ENCODE data around the gene CD7.

The CD7 gene

DNA sequence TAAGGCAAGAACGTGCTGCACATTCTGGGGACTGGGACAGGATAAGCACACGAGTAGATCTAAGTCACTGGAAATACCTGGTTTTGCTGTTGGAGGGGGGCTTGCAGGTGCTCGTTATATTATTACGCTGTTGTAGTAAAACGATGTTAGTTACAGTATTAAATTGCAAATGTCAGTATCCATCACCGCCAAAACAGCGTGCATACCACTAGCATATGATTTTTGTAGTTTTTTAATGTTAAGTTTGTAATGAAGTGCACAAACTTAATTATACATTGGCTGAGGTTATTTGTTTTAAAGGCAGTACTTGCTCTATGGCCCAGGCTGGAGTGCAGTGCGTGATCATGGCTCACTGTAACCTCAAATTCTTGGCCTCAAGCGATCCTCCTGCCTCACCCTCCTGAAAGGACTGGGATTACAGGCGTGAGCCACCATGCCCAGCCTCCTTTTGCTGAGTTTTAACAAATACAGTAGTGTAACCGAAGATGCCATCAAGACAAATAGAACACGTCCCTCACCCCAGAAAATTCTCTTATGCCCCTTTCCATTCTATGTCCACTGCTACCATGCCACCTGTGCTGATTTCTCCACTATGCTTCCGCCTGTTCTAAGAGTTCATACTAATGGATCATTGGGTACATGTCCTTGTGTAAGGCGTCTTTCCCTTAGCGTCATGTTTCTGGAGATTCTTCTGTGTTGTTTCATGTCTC, 23.2 kb downstream of the CD7 start:
- in situ Hi-C loops (cut with HindIII; ENCODE audit: low sequenced_read_pairs): no loop called here
- no peak for DNase-seq (ENCODE audit: low read depth)
- TF ChIP-seq, protein P1, sequence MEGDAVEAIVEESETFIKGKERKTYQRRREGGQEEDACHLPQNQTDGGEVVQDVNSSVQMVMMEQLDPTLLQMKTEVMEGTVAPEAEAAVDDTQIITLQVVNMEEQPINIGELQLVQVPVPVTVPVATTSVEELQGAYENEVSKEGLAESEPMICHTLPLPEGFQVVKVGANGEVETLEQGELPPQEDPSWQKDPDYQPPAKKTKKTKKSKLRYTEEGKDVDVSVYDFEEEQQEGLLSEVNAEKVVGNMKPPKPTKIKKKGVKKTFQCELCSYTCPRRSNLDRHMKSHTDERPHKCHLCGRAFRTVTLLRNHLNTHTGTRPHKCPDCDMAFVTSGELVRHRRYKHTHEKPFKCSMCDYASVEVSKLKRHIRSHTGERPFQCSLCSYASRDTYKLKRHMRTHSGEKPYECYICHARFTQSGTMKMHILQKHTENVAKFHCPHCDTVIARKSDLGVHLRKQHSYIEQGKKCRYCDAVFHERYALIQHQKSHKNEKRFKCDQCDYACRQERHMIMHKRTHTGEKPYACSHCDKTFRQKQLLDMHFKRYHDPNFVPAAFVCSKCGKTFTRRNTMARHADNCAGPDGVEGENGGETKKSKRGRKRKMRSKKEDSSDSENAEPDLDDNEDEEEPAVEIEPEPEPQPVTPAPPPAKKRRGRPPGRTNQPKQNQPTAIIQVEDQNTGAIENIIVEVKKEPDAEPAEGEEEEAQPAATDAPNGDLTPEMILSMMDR (IDR thresholded peaks at IDR 0.05; ENCODE audit: low read depth, low read length, missing control alignments): no peak
- peak overlapping the region; percentile 38 for H3K4me3 ChIP-seq (ENCODE audit: low read depth, low read length)

GRCh38 chr17:82292251-82293154, 24.9 kb downstream of the CD7 start:
- in situ Hi-C loops (cut with HindIII; ENCODE audit: low sequenced_read_pairs): no loop called here
- DNase-seq (ENCODE audit: low read depth): peak; percentile 96
- TF ChIP-seq, protein P1 (IDR thresholded peaks at IDR 0.05; ENCODE audit: low read depth, low read length, missing control alignments): no peak
- peak overlapping the region; percentile 74 for H3K4me3 ChIP-seq (ENCODE audit: low read depth, low read length)

- in situ Hi-C loops (cut with HindIII; ENCODE audit: low sequenced_read_pairs): no loop called here
- TF ChIP-seq, protein P1 (IDR thresholded peaks at IDR 0.05; ENCODE audit: low read depth, low read length, missing control alignments): no peak
- no peak for DNase-seq (ENCODE audit: low read depth)
Observed at GRCh38 chr17:82291582-82292250, 25.7 kb downstream of the CD7 start.

DNA sequence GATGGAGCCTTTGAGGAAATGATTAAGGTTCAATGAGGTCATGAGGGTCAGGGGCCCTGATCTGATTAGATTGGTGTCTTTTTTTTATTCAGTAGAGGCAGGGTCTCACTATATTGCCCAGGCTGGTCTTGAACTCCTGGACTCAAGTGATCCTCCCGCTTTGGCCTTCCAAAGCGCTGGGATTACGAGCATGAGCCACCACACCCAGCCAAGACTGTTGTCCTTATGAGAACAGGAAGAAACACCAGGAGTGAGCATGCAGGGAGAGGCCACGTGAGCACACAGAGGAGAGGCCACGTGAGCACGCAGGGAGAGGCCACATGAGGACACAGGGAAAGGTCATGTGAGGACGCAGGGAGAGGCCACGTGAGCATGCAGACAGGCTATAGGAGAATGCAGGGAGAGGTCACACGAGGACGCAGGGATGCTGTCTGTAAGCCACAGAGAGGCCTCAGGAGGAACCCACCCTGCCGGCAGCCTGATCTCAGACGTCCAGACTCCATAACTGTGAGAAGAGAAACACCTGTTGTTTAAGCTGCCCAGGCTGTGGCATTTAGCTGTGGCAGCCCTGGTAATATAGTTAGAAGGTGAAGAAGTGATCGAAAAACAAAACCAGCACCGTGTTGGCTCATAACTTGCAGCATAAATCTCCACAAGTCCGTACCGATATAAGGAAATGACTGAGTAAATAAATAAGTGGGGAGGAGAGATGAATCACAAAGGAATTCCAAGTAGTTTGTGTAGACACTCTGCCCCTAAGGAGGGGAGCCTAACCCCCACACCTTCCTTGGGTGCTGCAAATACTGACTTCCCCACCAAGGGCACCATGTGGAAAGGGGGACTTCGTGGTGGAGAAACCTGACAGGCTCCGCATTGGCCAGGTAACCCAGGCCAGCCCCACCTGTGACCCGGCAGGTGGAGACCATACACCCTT, 29.3 kb downstream of the CD7 start:
- TF ChIP-seq, protein P1 (IDR thresholded peaks at IDR 0.05; ENCODE audit: low read depth, low read length, missing control alignments): no peak
- in situ Hi-C loops (cut with HindIII; ENCODE audit: low sequenced_read_pairs): no loop called here
- no peak overlapping the region for H3K4me3 ChIP-seq (ENCODE audit: low read depth, low read length)
- no peak for DNase-seq (ENCODE audit: low read depth)

More at GRCh38 chr17:82291582-82292250, 25.7 kb downstream of the CD7 start:
- H3K4me3 ChIP-seq (ENCODE audit: low read depth, low read length): peak overlapping the region; percentile 74

DNA sequence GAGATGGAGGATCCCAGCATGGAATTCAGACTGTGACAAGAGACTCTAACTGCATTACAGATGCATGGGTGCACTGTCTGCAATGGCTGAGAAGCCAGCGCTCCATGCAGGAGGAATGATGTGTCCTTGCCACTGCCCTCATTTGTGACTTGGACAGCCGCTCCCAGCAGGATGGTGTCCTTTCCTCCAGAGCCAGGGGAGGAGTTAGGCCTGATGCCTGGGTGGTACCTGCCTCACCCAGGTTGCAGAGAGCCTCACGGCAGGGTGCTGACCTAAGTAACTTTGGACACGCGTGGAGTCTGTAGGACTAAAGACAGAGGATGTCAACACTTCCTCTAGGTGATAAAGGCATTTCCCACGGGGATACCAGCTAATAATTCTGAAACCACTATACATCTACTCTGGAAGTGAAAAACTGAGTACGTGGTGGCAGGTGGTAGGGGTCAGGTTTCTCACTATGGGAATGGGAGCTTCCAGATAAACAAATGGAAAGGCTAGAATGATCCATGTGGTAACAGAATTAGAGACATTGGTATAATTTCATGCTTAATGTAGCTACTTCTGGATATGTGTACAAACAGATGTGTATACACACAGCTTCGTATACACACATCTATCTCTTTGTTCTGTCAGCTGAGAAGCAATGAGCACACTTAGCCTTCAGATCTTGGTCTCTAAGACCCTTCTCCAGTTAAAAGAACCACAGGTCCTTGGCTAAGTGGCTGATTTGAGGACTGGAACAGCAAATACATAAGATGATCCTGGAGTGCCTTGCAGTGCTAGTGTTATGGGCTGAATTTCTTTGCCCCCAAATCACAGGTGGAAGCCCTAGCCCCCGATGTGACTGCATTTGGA, 30.2 kb downstream of the CD7 start:
- no peak overlapping the region for H3K4me3 ChIP-seq (ENCODE audit: low read depth, low read length)
- DNase-seq (ENCODE audit: low read depth): no peak
- TF ChIP-seq, protein P1 (IDR thresholded peaks at IDR 0.05; ENCODE audit: low read depth, low read length, missing control alignments): no peak
- in situ Hi-C loops (cut with HindIII; ENCODE audit: low sequenced_read_pairs): no loop called here
